ENCODE data around the gene ZBTB1. TPM values are rescaled to one million over a fixed set of nuclear protein-coding genes. Genes with fewer than 3 reads are reported as not detected.

The ZBTB1 gene
- total and polyA plus RNA-seq, 12 donors: 15.1 to 38.1 (median 28.2) TPM

DNA sequence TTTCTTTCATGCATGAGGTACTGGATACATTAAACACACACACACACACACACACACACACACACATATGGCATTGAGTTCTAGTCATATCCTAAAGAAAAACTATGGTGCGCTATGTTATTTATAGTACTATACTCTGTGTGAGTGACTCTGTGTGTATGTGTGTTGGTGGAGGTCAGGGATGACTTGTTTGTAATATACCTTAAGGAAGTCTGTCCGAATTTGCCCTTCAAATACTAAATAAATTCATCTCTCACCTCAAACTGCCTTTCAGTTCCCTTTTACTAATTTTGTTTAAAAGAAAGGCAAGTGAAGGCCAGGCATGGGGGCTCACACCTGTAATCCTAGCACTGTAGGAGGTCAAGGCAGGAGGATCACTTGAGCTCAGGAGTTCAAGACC lies 41.4 kb upstream of the ZBTB1 start:
- intact Hi-C loops (cut with DNase I): no loop called here
- no peaks in the 10 kb centered on the region for H3K9me3 ChIP-seq (replicated peaks in 1 of 3)
- TF ChIP-seq, protein P1, sequence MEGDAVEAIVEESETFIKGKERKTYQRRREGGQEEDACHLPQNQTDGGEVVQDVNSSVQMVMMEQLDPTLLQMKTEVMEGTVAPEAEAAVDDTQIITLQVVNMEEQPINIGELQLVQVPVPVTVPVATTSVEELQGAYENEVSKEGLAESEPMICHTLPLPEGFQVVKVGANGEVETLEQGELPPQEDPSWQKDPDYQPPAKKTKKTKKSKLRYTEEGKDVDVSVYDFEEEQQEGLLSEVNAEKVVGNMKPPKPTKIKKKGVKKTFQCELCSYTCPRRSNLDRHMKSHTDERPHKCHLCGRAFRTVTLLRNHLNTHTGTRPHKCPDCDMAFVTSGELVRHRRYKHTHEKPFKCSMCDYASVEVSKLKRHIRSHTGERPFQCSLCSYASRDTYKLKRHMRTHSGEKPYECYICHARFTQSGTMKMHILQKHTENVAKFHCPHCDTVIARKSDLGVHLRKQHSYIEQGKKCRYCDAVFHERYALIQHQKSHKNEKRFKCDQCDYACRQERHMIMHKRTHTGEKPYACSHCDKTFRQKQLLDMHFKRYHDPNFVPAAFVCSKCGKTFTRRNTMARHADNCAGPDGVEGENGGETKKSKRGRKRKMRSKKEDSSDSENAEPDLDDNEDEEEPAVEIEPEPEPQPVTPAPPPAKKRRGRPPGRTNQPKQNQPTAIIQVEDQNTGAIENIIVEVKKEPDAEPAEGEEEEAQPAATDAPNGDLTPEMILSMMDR (IDR thresholded peaks at IDR 0.05): no peak
- no peak for TF ChIP-seq POLR2A (IDR thresholded peaks at IDR 0.05)

DNA sequence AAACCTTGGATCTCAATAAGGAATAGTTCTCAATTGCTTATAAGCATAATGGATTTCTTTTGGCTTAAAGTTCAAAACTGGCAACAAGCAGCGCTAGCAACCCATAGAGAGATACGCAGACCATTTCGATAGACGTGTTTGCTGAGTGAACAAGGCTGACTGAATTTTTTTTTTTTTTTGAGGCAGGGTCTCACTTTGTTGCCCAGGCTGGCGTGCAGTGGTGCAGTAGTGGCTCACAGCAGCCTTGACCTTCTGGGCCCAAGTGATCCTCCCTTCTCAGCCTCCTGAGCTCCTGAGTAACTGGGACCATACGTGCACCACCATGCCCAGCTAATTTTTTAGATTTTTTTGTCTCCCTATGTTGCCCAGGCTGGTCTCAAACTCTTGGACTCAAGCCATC lies 40.7 kb upstream of the ZBTB1 start:
- Histone ChIP-seq H3K27me3 (no peaks in the 10 kb centered on the region), H3K4me3 (no peak overlapping the region), H3K36me3 (replicated peaks in 1 of 2) (no peaks in the 10 kb centered on the region), H3K4me1 (replicated peaks in 1 of 2) (peaks cover 9 to 12% of the 10 kb centered on the region in 2 donors), H3K27ac (no peak overlapping the region), H3K9me3 (replicated peaks in 1 of 3) (no peaks in the 10 kb centered on the region)
- TF ChIP-seq POLR2A (IDR thresholded peaks at IDR 0.05): no peak
- TF ChIP-seq, protein P1 (IDR thresholded peaks at IDR 0.05): no peak
- 91 to 96% (median 95%) methylated on average over 6 of the region's 6 CpGs for WGBS, 4 donors
- no peak for DNase-seq
- intact Hi-C loops (cut with DNase I): no loop called here

More for the DNA sequence above, 41.4 kb upstream of the ZBTB1 start:
- no peak for DNase-seq
- Histone ChIP-seq H3K4me3 (no peak overlapping the region), H3K36me3 (replicated peaks in 1 of 2) (no peaks in the 10 kb centered on the region), H3K27ac (no peak overlapping the region), H3K27me3 (no peaks in the 10 kb centered on the region), H3K4me1 (replicated peaks in 1 of 2) (peaks cover 9 to 12% of the 10 kb centered on the region in 2 donors)
- 88 to 97% (median 95%) methylated on average over 2 of the region's 2 CpGs for WGBS, 4 donors

DNA sequence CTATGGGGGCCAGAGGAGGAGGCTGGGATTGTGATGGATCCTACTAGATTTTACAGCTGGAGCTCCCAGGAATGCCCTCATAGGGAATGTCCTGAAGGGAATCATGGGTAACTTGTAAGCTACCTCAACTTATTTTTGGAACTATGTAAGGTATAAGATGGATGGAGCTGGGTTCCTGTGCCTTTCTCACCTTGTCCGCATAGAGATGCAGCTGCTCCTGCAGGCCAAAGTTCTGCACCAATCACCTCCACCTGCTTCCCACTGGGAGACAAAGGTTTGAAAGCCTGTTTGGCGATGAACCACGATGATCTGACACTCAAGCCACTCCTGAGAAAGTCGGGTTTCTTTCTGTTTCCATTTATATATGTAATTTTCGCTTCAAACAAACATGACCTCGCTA lies 39.9 kb upstream of the ZBTB1 start:
- Histone ChIP-seq H3K27me3 (no peaks in the 10 kb centered on the region), H3K36me3 (replicated peaks in 1 of 2) (no peaks in the 10 kb centered on the region), H3K4me1 (replicated peaks in 1 of 2) (peaks cover 9 to 12% of the 10 kb centered on the region in 2 donors), H3K9me3 (replicated peaks in 1 of 3) (no peaks in the 10 kb centered on the region), H3K4me3 (peak overlapping the region in 2 of 4 donors; percentile 65 to 91), H3K27ac (peak overlapping the region in 2 of 5 donors; percentile 7 to 12)
- no peak for DNase-seq
- TF ChIP-seq, protein P1 (IDR thresholded peaks at IDR 0.05): no peak
- TF ChIP-seq POLR2A (IDR thresholded peaks at IDR 0.05): no peak
- intact Hi-C loops (cut with DNase I): no loop called here
- WGBS, 4 donors: 15 to 24% (median 22%) methylated on average over 6 of the region's 6 CpGs

DNA sequence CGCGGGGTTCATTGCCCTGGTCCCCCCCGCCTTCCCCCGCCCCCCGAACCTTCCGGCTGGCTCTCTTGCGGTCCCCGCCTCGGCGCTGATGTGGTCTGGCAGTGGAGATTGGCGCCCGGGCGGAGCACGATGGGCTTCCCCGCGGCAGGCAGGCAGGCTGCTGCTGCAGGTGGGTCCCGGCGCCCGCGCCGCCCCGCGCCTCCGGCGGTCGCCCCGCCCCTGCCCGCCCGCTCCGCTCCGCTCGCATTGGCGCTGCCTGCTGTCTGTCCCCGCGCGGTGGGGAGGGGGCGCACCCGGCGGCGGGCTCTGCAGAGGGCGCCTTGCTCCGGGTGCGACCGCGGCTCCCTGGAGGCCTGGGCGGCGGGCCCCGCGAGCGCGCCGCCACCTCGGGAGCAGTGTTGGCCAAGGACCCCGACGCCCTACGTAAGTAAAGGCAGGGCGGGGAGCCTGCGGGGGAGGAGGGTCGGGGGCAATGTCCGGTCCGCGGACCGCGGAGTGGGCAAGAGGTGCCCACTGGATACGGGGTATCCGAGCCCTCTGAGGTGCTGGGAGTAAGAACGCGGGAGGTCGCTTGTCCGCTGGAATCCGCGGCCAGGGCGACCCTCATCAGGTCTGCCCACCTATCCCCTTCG lies 39.3 kb upstream of the ZBTB1 start, which contains the start of gene AKAP5:
Gene AKAP5 (plus strand): TSS at position 309 of the 632 bp plus-strand sequence. CDS start 2,896 bp downstream, outside the sequence.
- Histone ChIP-seq H3K36me3 (replicated peaks in 1 of 2) (no peaks in the 10 kb centered on the region), H3K4me1 (replicated peaks in 1 of 2) (peaks cover 9 to 12% of the 10 kb centered on the region in 2 donors), H3K9me3 (replicated peaks in 1 of 3) (no peaks in the 10 kb centered on the region), H3K4me3 (peak within 1 kb of the TSS in 3 of 4 donors; percentile 28 to 91 (median 65)), H3K27me3 (no peaks in the 10 kb centered on the region), H3K27ac (peak within 1 kb of the TSS in 3 of 5 donors; percentile 8 to 68 (median 63))
- no peak for TF ChIP-seq POLR2A (IDR thresholded peaks at IDR 0.05)
- TF ChIP-seq, protein P1 (IDR thresholded peaks at IDR 0.05): no peak
- WGBS, 4 donors: 0 to 1% (median 0%) methylated on average over 19 to 74 of the region's 74 CpGs
- peak in 6 of 7 donors; percentile 31 to 80 (median 50) for DNase-seq
- intact Hi-C loops (cut with DNase I): no loop called here

All from adrenal gland (tissue), 12 donors.